Measurements from ENCODE around the gene CDH23. TPM values are rescaled to one million over a fixed set of nuclear protein-coding genes. Genes with fewer than 3 reads are reported as not detected.

CDH23 gene
- total RNA-seq, 4 donors from 2014 or later, result 0.72 to 4.1 (median 2.2) TPM

DNA sequence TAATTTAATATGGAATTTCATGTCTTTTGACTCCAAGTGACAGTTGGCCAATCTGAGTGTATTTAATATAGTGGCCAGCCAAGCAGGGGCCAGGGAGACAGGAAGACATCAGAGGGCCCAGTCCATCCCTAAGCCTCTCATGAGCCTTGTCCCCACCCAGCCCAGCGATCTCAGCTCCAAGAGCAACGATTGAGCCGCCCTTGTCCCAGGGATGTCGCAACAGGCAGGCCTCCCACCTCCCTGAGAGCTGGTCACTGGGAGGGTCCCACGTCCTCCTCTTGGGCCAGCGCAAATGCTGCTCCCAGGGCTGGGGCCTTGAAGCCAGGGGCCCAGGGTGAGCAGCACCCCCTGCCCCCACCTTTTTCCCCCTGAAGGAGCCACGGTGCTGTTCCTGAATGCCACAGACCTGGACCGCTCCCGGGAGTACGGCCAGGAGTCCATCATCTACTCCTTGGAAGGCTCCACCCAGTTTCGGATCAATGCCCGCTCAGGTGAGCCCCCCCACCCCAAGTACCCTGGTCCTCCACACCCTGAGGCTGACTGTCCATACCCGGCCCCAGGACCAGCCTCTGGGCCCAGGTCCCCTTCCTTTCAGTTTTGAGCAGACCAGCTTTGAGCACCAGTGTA, 293.5 kb downstream of the CDH23 start:
- Histone ChIP-seq H3K9me3 (no peaks in the 10 kb centered on the region), H3K4me1 (peaks cover 15% of the 10 kb centered on the region), H3K36me3 (no peaks in the 10 kb centered on the region), H3K4me3 (no peak overlapping the region), H3K27me3 (no peaks in the 10 kb centered on the region), H3K27ac (no peak overlapping the region)
- DNase-seq (ENCODE audit: low spot score in 2 of 2), result no peak
- TF ChIP-seq EP300 (IDR thresholded peaks at IDR 0.05), result no peak
- TF ChIP-seq POLR2AphosphoS5 (IDR thresholded peaks at IDR 0.05), result no peak
- TF ChIP-seq CTCF (IDR thresholded peaks at IDR 0.05), result no peak
- no peak for TF ChIP-seq POLR2A (IDR thresholded peaks at IDR 0.05)
- 92% methylated on average over 13 of the region's 13 CpGs for WGBS

GRCh38 chr10:71691405-71691804, 294.7 kb downstream of the CDH23 start:
- no peaks in the 10 kb centered on the region for H3K36me3 ChIP-seq
- no peak overlapping the region for H3K27ac ChIP-seq
- H3K9me3 ChIP-seq, result no peaks in the 10 kb centered on the region
- TF ChIP-seq EP300 (IDR thresholded peaks at IDR 0.05) (no peak), POLR2A (IDR thresholded peaks at IDR 0.05) (no peak), CTCF (IDR thresholded peaks at IDR 0.05) (no peak), POLR2AphosphoS5 (IDR thresholded peaks at IDR 0.05) (no peak)
- no peaks in the 10 kb centered on the region for H3K27me3 ChIP-seq
- H3K4me1 ChIP-seq, result peaks cover 23% of the 10 kb centered on the region
- DNase-seq (ENCODE audit: low spot score in 2 of 2), result no peak
- no peak overlapping the region for H3K4me3 ChIP-seq
- 94% methylated on average over 2 of the region's 2 CpGs for WGBS

GRCh38 chr10:71692598-71693306, 296.0 kb downstream of the CDH23 start:
- H3K4me1 ChIP-seq, result peaks cover 25% of the 10 kb centered on the region
- no peak for DNase-seq (ENCODE audit: low spot score in 2 of 2)
- WGBS, result 84% methylated on average over 7 of the region's 7 CpGs

DNA sequence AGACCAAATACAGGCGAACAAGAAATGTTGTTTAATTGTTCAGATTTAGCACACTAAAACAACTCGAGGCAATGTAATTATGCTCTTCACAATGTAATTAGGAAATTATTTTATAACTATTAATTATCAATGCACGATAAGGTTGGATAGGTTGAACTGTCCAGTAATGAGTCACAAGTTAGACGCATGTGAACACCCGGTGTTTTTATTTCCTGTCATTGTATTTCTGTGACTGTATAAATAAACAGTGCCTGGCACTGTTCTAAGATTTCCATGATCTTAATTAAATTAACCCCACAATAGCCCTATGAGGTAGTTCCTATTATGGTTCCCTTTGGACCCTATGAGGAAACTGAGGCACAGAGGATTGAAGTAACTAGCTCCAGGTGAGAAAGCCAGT, 296.7 kb downstream of the CDH23 start:
- H3K27ac ChIP-seq, result no peak overlapping the region
- TF ChIP-seq CTCF (IDR thresholded peaks at IDR 0.05), result no peak
- TF ChIP-seq EP300 (IDR thresholded peaks at IDR 0.05), result no peak
- no peak for TF ChIP-seq POLR2AphosphoS5 (IDR thresholded peaks at IDR 0.05)
- TF ChIP-seq POLR2A (IDR thresholded peaks at IDR 0.05), result no peak
- 61% methylated on average over 5 of the region's 5 CpGs for WGBS
- DNase-seq (ENCODE audit: low spot score in 2 of 2), result no peak
- no peaks in the 10 kb centered on the region for H3K9me3 ChIP-seq
- peaks cover 25% of the 10 kb centered on the region for H3K4me1 ChIP-seq
- no peaks in the 10 kb centered on the region for H3K36me3 ChIP-seq
- no peaks in the 10 kb centered on the region for H3K27me3 ChIP-seq
- no peak overlapping the region for H3K4me3 ChIP-seq

More at GRCh38 chr10:71692598-71693306, 296.0 kb downstream of the CDH23 start:
- Histone ChIP-seq H3K27ac (no peak overlapping the region), H3K4me3 (no peak overlapping the region), H3K9me3 (no peaks in the 10 kb centered on the region), H3K36me3 (no peaks in the 10 kb centered on the region), H3K27me3 (no peaks in the 10 kb centered on the region)
- TF ChIP-seq POLR2AphosphoS5 (IDR thresholded peaks at IDR 0.05), result no peak
- no peak for TF ChIP-seq POLR2A (IDR thresholded peaks at IDR 0.05)
- TF ChIP-seq EP300 (IDR thresholded peaks at IDR 0.05), result no peak
- no peak for TF ChIP-seq CTCF (IDR thresholded peaks at IDR 0.05)

GRCh38 chr10:71694039-71694501, 297.4 kb downstream of the CDH23 start:
- DNase-seq (ENCODE audit: low spot score in 2 of 2), result no peak
- no peak for TF ChIP-seq EP300 (IDR thresholded peaks at IDR 0.05)
- TF ChIP-seq POLR2AphosphoS5 (IDR thresholded peaks at IDR 0.05), result no peak
- no peak for TF ChIP-seq POLR2A (IDR thresholded peaks at IDR 0.05)
- no peak for TF ChIP-seq CTCF (IDR thresholded peaks at IDR 0.05)
- 89% methylated on average over 18 of the region's 18 CpGs for WGBS
- H3K36me3 ChIP-seq, result no peaks in the 10 kb centered on the region
- no peaks in the 10 kb centered on the region for H3K27me3 ChIP-seq
- peak overlapping the region; percentile 27 for H3K27ac ChIP-seq
- peaks cover 25% of the 10 kb centered on the region for H3K4me1 ChIP-seq
- no peaks in the 10 kb centered on the region for H3K9me3 ChIP-seq
- H3K4me3 ChIP-seq, result no peak overlapping the region

Measured in suprapubic skin (tissue), 4 donors.